Measurements from ENCODE around the gene SLC22A6.

SLC22A6 gene

DNA sequence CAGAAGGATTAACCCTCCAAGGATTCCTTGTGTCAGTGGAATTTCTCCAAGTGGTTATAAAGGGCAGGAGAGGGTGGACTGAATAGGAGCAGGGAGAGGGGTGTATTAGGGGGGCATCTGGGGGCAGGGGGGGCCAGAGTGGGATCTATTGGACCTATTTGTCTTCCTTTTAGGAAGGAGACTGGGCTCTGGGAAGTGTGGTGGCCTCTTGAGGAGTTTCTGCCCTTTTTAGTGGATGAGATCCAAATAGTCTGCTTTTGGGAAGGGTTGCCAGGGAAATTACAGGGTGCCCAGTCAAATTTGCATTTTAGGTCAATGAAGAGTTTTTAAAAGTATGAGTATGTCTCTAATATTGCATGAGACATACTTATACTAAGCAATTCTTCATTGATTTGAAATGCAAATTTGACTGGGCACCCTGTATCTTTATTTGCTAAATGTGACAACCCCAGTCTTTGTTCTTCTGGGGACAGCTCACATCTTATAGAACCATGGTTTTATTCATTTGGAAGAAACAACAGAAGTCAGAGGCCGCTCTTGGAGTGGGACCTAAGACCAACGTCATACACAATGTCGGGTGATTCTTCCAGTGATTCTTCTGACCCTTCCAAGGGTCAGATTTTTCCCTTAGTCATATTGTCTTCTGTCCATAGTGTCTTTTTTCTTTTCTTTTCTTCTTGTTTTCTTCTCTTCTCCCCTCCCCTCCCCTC lies 429 bp upstream of the SLC22A6 start:
- Histone ChIP-seq H2AFZ (ENCODE audit: low read length, unreplicated experiment) (no peak overlapping the region), H3K27ac (ENCODE audit: low read depth, low read length) (no peak overlapping the region), H3K27me3 (ENCODE audit: insufficient read depth, low read length) (peaks cover 76% of the 10 kb centered on the region), H3K79me2 (ENCODE audit: control insufficient read depth, insufficient read depth, low read length, unreplicated experiment) (no peaks in the 10 kb centered on the region), H3K4me3 (ENCODE audit: low read depth, low read length) (no peak overlapping the region), H3K4me1 (ENCODE audit: control insufficient read depth, insufficient read depth, low read length, unreplicated experiment) (no peaks in the 10 kb centered on the region), H3K36me3 (ENCODE audit: insufficient read depth, low read length) (no peaks in the 10 kb centered on the region)

DNA sequence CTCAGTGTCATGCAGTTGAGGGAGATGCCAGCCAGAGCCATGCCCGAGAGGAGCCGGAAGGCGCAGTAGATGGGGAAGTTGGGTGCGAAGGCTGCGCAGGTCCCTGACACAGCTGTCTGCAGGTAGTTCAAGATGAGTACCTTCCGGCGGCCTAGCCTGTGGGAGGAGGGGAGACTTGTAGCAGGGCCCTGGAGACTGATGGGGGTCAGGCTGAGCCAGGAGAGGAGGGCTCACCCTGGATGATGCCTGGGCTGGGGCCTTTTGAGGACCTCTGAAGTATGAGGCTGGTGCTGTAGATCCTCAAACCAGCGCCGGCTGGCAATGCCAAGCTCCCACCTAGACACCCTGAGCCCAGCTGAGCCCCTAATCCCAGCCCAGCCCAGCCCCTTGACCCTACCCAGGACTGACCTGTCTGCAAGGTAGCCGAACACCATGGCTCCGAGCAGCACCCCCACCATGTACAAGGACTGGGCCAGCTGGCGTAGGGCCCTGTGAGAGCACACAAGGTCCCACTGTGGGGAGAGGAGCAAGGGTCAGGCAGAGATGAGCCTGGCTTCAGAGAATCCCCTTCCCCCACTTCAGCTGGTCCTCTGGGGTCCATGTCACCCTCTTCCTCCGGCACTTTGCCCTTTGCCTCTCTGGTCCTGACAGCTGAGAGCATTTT lies 1.1 kb downstream of the SLC22A6 start:
- H3K27ac ChIP-seq (ENCODE audit: low read depth, low read length) = no peak overlapping the region
- H3K36me3 ChIP-seq (ENCODE audit: insufficient read depth, low read length) = no peaks in the 10 kb centered on the region
- H2AFZ ChIP-seq (ENCODE audit: low read length, unreplicated experiment) = no peak overlapping the region
- no peaks in the 10 kb centered on the region for H3K4me1 ChIP-seq (ENCODE audit: control insufficient read depth, insufficient read depth, low read length, unreplicated experiment)
- peaks cover 72% of the 10 kb centered on the region for H3K27me3 ChIP-seq (ENCODE audit: insufficient read depth, low read length)
- H3K79me2 ChIP-seq (ENCODE audit: control insufficient read depth, insufficient read depth, low read length, unreplicated experiment) = no peaks in the 10 kb centered on the region
- H3K4me3 ChIP-seq (ENCODE audit: low read depth, low read length) = no peak overlapping the region

DNA sequence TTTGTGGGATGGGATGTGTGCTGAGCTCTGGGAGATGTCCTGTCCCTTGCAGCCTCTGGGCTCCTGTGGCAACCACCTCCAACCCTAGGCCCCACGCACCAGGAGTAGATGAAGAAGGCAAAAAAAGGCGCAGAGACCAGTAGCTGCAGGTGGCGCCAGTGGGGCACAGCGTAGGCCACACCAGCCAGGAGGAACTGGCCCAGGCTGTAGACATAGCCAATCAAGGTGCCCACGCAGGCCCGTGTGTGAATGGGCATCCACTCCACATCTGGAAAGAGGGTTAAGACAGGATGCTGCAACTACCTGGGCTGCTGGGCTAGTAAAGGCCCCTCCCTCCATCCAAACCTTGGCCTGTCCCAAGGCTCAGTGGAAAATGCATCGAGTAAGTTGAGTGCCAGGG lies 3.0 kb downstream of the SLC22A6 start:
- no peaks in the 10 kb centered on the region for H3K4me1 ChIP-seq (ENCODE audit: control insufficient read depth, insufficient read depth, low read length, unreplicated experiment)
- H3K27ac ChIP-seq (ENCODE audit: low read depth, low read length) = no peak overlapping the region
- H3K36me3 ChIP-seq (ENCODE audit: insufficient read depth, low read length) = no peaks in the 10 kb centered on the region
- H3K4me3 ChIP-seq (ENCODE audit: low read depth, low read length) = no peak overlapping the region
- H3K79me2 ChIP-seq (ENCODE audit: control insufficient read depth, insufficient read depth, low read length, unreplicated experiment) = no peaks in the 10 kb centered on the region
- H2AFZ ChIP-seq (ENCODE audit: low read length, unreplicated experiment) = no peak overlapping the region
- H3K27me3 ChIP-seq (ENCODE audit: insufficient read depth, low read length) = peaks cover 67% of the 10 kb centered on the region

DNA sequence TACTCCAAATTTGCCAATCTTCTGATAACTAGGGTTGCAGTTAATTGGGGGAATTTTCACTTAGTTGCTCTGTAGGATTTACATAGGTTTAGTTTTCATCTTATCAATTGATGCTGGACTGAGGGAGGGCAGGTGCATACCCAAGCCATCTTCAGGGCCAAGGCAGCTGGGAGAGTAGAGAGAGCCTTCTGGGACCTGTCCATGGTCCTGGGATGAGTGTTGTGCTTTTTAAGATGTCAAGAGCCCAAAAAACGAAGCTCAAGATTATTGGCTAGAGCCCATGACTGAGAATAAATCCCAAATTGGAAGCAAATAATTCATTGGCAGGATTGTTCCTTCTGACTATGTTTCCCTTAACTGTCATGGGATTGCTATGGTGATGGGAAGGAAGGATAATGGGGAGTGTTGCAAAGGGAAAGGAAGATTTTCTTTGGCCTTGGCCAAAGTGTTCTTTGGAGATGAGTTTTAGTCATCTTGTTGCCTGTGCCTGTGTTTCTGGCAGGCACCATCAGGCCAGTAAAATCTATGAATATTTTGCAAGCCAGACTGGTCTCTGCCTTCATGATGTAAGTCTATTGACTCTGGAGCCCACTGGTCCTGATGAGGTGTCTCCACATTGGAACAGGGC lies 4.5 kb downstream of the SLC22A6 start:
- no peak overlapping the region for H3K4me3 ChIP-seq (ENCODE audit: low read depth, low read length)
- no peak overlapping the region for H2AFZ ChIP-seq (ENCODE audit: low read length, unreplicated experiment)
- no peaks in the 10 kb centered on the region for H3K79me2 ChIP-seq (ENCODE audit: control insufficient read depth, insufficient read depth, low read length, unreplicated experiment)
- no peaks in the 10 kb centered on the region for H3K36me3 ChIP-seq (ENCODE audit: insufficient read depth, low read length)
- H3K27ac ChIP-seq (ENCODE audit: low read depth, low read length) = no peak overlapping the region
- no peaks in the 10 kb centered on the region for H3K4me1 ChIP-seq (ENCODE audit: control insufficient read depth, insufficient read depth, low read length, unreplicated experiment)
- H3K27me3 ChIP-seq (ENCODE audit: insufficient read depth, low read length) = peaks cover 67% of the 10 kb centered on the region

DNA sequence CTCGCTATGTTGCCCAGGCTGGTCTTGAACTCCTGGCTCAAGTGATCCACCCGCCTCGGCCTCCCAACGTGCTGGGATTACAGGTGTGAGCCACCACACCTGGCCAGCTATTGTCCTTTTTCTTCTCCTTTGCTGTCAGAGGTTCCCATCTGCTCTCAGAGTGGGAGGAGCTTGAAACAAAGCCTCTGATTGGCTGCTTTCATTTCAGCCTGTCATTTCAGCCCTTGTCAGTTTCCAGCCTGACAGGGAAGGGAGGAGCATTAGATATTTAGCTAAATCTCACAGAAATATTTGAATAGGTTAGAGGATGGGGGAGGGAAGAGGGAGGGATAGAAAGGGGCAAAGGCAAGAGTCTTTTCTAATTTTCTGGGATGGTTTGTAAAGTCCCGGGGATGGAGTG lies 8.7 kb downstream of the SLC22A6 start:
- Histone ChIP-seq H3K79me2 (ENCODE audit: control insufficient read depth, insufficient read depth, low read length, unreplicated experiment) (no peaks in the 10 kb centered on the region), H3K4me1 (ENCODE audit: control insufficient read depth, insufficient read depth, low read length, unreplicated experiment) (no peaks in the 10 kb centered on the region), H3K27me3 (ENCODE audit: insufficient read depth, low read length) (peaks cover 50% of the 10 kb centered on the region), H3K36me3 (ENCODE audit: insufficient read depth, low read length) (no peaks in the 10 kb centered on the region), H3K27ac (ENCODE audit: low read depth, low read length) (no peak overlapping the region), H2AFZ (ENCODE audit: low read length, unreplicated experiment) (no peak overlapping the region), H3K4me3 (ENCODE audit: low read depth, low read length) (no peak overlapping the region)

DNA sequence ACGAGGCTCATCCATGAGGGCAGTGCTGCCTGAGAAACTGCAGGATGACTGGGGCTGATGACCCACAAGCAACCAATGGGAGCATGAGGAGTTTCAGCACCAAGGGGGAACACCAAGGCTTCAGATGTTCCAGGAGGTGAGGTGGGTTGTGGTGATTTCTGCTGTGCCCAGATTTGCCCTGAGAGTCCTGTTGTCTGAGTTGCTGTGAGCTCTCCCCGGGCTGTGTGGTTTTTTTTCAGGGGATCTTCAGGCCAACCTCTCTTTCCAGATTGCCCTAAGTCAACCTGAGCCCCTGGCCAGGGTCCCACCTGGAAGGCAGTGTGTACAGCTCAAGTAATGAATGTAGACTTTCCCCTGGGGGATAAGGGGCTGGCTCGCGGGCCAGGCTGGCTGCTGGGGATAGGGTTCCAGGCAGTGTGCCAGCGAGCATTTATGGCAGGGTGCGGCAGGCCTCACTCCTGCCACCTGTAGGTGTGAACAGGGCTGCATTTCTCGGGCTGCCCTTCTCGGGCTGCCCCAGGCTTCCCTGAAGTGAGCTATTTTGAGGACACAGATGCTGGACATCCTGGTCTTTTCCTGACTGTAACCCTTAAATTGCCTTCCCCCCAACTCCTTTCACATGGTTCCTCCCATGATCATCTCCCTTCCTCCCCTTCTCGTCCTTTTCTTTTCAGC lies 9.8 kb downstream of the SLC22A6 start:
- Histone ChIP-seq H3K4me1 (ENCODE audit: control insufficient read depth, insufficient read depth, low read length, unreplicated experiment) (no peaks in the 10 kb centered on the region), H3K4me3 (ENCODE audit: low read depth, low read length) (no peak overlapping the region), H3K27me3 (ENCODE audit: insufficient read depth, low read length) (peaks cover 54% of the 10 kb centered on the region), H3K36me3 (ENCODE audit: insufficient read depth, low read length) (no peaks in the 10 kb centered on the region), H3K79me2 (ENCODE audit: control insufficient read depth, insufficient read depth, low read length, unreplicated experiment) (no peaks in the 10 kb centered on the region), H2AFZ (ENCODE audit: low read length, unreplicated experiment) (no peak overlapping the region), H3K27ac (ENCODE audit: low read depth, low read length) (no peak overlapping the region)

DNA sequence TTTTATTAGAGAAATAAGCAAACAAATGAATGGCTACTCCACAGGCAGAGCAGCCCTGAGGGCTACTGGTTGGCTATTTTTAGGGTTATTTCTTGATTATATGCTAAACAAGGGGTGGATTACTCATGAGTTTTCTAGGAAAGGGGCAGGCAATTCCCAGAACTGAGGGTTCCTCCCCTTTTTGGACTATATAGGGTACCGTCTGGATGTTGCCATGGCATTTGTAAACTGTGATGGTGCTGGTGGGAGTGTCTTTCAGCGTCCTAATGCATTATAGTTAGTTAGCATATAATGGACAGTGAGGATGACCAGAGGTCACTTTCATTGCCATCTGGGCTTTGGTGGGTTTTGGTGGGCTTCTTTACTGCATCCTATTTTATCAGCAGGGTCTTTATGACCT lies 19.2 kb downstream of the SLC22A6 start:
- Histone ChIP-seq H3K36me3 (ENCODE audit: insufficient read depth, low read length) (no peaks in the 10 kb centered on the region), H3K4me1 (ENCODE audit: control insufficient read depth, insufficient read depth, low read length, unreplicated experiment) (no peaks in the 10 kb centered on the region), H3K4me3 (ENCODE audit: low read depth, low read length) (no peak overlapping the region), H3K27ac (ENCODE audit: low read depth, low read length) (no peak overlapping the region), H3K27me3 (ENCODE audit: insufficient read depth, low read length) (peaks cover 52% of the 10 kb centered on the region), H2AFZ (ENCODE audit: low read length, unreplicated experiment) (no peak overlapping the region), H3K79me2 (ENCODE audit: control insufficient read depth, insufficient read depth, low read length, unreplicated experiment) (no peaks in the 10 kb centered on the region)

DNA sequence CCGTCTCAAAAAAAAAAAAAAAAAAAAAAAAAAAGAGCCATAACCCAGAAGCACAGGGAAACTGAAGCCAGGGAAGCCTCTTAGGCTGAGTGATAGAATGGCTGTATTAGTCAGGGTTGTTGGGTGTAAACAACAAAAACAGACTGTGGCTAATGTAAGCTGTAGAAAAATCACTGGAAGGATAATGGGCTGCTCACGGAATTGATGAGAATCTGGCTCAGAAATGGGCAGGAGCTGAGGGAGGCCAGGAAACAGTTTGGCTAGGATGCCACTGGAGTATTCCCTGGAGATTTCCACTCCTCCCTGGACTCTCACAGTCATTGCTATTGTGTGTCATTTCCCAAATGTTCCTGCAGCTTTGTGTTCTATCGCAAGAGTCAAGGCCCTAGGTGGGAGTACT lies 22.4 kb downstream of the SLC22A6 start:
- peaks cover 31% of the 10 kb centered on the region for H3K27me3 ChIP-seq (ENCODE audit: insufficient read depth, low read length)
- no peaks in the 10 kb centered on the region for H3K4me1 ChIP-seq (ENCODE audit: control insufficient read depth, insufficient read depth, low read length, unreplicated experiment)
- no peak overlapping the region for H3K27ac ChIP-seq (ENCODE audit: low read depth, low read length)
- no peak overlapping the region for H2AFZ ChIP-seq (ENCODE audit: low read length, unreplicated experiment)
- no peaks in the 10 kb centered on the region for H3K79me2 ChIP-seq (ENCODE audit: control insufficient read depth, insufficient read depth, low read length, unreplicated experiment)
- H3K4me3 ChIP-seq (ENCODE audit: low read depth, low read length) = no peak overlapping the region
- H3K36me3 ChIP-seq (ENCODE audit: insufficient read depth, low read length) = no peaks in the 10 kb centered on the region

DNA sequence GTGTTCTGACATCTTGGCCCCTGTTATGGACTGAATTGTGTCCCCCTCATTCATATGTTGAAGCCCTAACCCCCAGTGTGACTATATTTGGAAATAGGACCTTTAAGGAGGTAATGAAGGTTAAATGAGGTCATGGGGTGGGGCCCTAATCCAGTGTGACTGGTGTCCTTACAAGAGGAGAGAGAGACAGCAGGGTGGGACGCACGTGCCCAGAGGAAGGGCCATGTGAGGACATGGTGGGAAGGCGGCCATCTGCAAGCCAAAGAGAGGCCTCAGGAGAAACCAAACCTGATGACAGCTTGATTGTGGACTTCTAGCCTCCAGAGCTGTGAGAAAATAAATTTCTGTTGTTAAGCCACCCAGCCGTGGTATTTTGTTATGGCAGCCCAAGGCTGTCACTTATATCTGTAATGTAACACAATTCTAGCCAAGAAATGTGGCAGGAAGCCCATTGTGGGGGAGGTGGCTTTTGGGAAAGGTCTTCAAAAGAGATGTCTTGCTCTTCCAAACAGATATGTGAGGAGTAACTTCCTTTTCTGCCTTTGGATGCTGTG lies 23.7 kb downstream of the SLC22A6 start:
- Histone ChIP-seq H3K4me1 (ENCODE audit: control insufficient read depth, insufficient read depth, low read length, unreplicated experiment) (no peaks in the 10 kb centered on the region), H3K79me2 (ENCODE audit: control insufficient read depth, insufficient read depth, low read length, unreplicated experiment) (no peaks in the 10 kb centered on the region), H3K27ac (ENCODE audit: low read depth, low read length) (no peak overlapping the region), H3K27me3 (ENCODE audit: insufficient read depth, low read length) (peaks cover 26% of the 10 kb centered on the region), H2AFZ (ENCODE audit: low read length, unreplicated experiment) (no peak overlapping the region), H3K4me3 (ENCODE audit: low read depth, low read length) (no peak overlapping the region), H3K36me3 (ENCODE audit: insufficient read depth, low read length) (no peaks in the 10 kb centered on the region)

DNA sequence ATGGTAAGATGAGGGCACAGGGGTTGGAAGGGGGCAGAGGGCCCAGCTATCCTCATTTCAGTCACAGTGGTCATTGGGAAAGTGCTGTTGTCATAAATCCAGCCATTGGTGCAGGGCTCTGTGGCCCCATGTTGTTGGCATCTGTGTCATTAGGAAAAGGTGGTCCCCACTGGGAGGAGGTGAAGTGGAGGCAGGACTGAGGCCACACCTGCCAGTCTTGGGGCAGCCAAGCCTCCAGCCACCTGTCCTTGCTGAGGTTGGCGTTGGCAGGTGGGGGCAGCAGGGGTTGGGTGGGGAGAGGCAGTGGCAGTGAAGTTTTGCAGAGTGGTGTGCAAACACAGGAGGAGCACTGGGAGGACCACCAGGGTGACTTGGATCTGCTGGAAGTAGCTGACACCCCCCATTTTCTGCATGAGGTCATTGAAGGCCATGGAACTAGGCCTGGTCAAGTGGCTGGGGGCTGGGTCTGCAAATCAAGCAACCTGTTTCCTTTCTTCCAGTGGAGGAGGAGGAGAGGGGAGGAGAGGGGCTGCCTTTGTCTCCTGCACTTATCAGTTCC lies 25.3 kb downstream of the SLC22A6 start:
- no peaks in the 10 kb centered on the region for H3K4me1 ChIP-seq (ENCODE audit: control insufficient read depth, insufficient read depth, low read length, unreplicated experiment)
- no peaks in the 10 kb centered on the region for H3K36me3 ChIP-seq (ENCODE audit: insufficient read depth, low read length)
- H3K79me2 ChIP-seq (ENCODE audit: control insufficient read depth, insufficient read depth, low read length, unreplicated experiment) = no peaks in the 10 kb centered on the region
- no peak overlapping the region for H3K27ac ChIP-seq (ENCODE audit: low read depth, low read length)
- no peak overlapping the region for H3K4me3 ChIP-seq (ENCODE audit: low read depth, low read length)
- H3K27me3 ChIP-seq (ENCODE audit: insufficient read depth, low read length) = peaks cover 16% of the 10 kb centered on the region
- no peak overlapping the region for H2AFZ ChIP-seq (ENCODE audit: low read length, unreplicated experiment)

Data from ACC112 (cell line).